Measurements from ENCODE around the gene CCSER2.
"Not testable (repeated sequence)": the region's sequence is repeated elsewhere in the genome, so short reads cannot be mapped to it uniquely, and the experiment has no call there.

CCSER2 gene

GRCh38 chr10:84317174-84317573 is 11.2 kb upstream of the CCSER2 start:
- FAIRE-seq: no peak

GRCh38 chr10:84321902-84322301 is 6.5 kb upstream of the CCSER2 start:
- FAIRE-seq: no peak

- not testable (repeated sequence) for FAIRE-seq
These were observed 4.8 kb upstream of the CCSER2 start for GRCh38 chr10:84323566-84323965.

GRCh38 chr10:84326995-84327394 is 1.4 kb upstream of the CCSER2 start:
- FAIRE-seq: not testable (repeated sequence)

GRCh38 chr10:84329196-84329611 is 815 bp downstream of the CCSER2 start:
- FAIRE-seq: no peak

GRCh38 chr10:84329986-84330651 is 1.7 kb downstream of the CCSER2 start:
- FAIRE-seq: no peak

GRCh38 chr10:84331091-84331490 is 2.7 kb downstream of the CCSER2 start:
- no peak for FAIRE-seq

- FAIRE-seq: no peak
These were observed 5.6 kb downstream of the CCSER2 start for GRCh38 chr10:84333864-84334451.

GRCh38 chr10:84334811-84335210 is 6.4 kb downstream of the CCSER2 start:
- FAIRE-seq: no peak

- no peak for FAIRE-seq
These were observed 7.1 kb downstream of the CCSER2 start for GRCh38 chr10:84335516-84335915.

- no peak for FAIRE-seq
These were observed 8.2 kb downstream of the CCSER2 start for GRCh38 chr10:84336406-84337090.

- FAIRE-seq: no peak
These were observed 8.8 kb downstream of the CCSER2 start for GRCh38 chr10:84337199-84337598.

- no peak for FAIRE-seq
These were observed 10.6 kb downstream of the CCSER2 start for GRCh38 chr10:84339025-84339424.

- FAIRE-seq: no peak
These were observed 11.8 kb downstream of the CCSER2 start for GRCh38 chr10:84340187-84340586.

- FAIRE-seq: no peak
These were observed 12.5 kb downstream of the CCSER2 start for GRCh38 chr10:84340632-84341537.

GRCh38 chr10:84341538-84341856 is 13.1 kb downstream of the CCSER2 start:
- no peak for FAIRE-seq

GRCh38 chr10:84341983-84342382 is 13.6 kb downstream of the CCSER2 start:
- no peak for FAIRE-seq

GRCh38 chr10:84342584-84342983 is 14.2 kb downstream of the CCSER2 start:
- no peak for FAIRE-seq

- no peak for FAIRE-seq
These were observed 15.4 kb downstream of the CCSER2 start for GRCh38 chr10:84343831-84344230.

- no peak for FAIRE-seq
These were observed 16.1 kb downstream of the CCSER2 start for GRCh38 chr10:84344526-84344925.

GRCh38 chr10:84347575-84348002 is 19.2 kb downstream of the CCSER2 start:
- FAIRE-seq: not testable (repeated sequence)

GRCh38 chr10:84348447-84348846 is 20.1 kb downstream of the CCSER2 start:
- FAIRE-seq: no peak

- no peak for FAIRE-seq
These were observed 20.5 kb downstream of the CCSER2 start for GRCh38 chr10:84348860-84349259.

All from endometrium (tissue), 2 donors.